ENCODE measurements around the gene MEF2A.
"Not testable (repeated sequence)": the region's sequence is repeated elsewhere in the genome, so short reads cannot be mapped to it uniquely, and the experiment has no call there.

MEF2A gene

GRCh38 chr15:99565299-99566156, at the start of gene MEF2A:
Gene MEF2A, plus strand, starts transcription at chr15:99565984. Its CDS starts 67,136 bp downstream, at chr15:99633120.
- peak within 1 kb of the TSS; percentile 97 for H3K27ac ChIP-seq
- no peak for TF ChIP-seq CTCF (conservative IDR thresholded peaks at IDR 0.05)

GRCh38 chr15:99518191-99518590, 47.6 kb upstream of the MEF2A start:
- no peak for TF ChIP-seq CTCF (conservative IDR thresholded peaks at IDR 0.05)
- no peak overlapping the region for H3K27ac ChIP-seq

DNA sequence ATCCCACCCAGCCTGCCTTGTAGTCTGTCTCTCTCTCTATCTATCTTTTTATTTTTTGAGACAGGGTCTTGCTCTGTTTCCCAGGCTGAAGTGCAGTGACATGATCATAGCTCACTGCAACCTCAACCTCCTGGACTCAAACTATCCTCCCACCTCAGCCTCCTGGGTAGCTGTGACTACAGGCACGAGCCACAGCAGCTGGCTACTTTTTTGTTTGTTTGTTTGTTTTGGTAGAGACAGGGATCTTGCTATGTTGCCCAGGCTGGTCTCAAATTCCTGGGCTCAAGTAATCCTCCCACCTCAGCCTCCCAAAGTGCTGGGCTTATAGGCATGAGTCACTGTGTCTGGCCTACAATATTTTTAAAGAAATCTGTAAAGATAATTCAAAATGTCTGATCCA, 46.4 kb upstream of the MEF2A start:
- not testable (repeated sequence) for H3K27ac ChIP-seq

GRCh38 chr15:99522288-99522687, 43.5 kb upstream of the MEF2A start:
- no peak overlapping the region for H3K27ac ChIP-seq
- no peak for TF ChIP-seq CTCF (conservative IDR thresholded peaks at IDR 0.05)

DNA sequence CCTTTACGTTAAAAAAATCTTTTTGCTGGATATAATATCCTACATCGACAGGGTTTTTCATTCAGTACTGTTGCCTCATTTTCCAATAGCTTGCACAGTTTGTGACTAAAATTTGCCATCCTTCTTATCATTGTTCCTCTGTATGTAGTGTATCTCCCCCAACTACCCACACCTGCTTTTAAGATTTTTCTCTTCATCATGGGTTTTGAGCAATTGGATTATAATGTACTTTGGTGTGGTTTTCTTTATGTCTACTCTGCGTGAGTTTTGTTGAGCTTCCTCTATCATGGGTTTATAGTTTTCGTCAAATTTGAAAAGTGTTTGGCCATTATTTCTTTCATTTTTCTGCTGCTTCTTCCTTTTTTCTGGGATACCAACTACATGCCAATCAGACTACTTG, 39.6 kb upstream of the MEF2A start:
- TF ChIP-seq CTCF (conservative IDR thresholded peaks at IDR 0.05), result no peak
- no peak overlapping the region for H3K27ac ChIP-seq

- no peak for TF ChIP-seq CTCF (conservative IDR thresholded peaks at IDR 0.05)
- no peak overlapping the region for H3K27ac ChIP-seq
These were observed 39.1 kb upstream of the MEF2A start for GRCh38 chr15:99526671-99527070.

DNA sequence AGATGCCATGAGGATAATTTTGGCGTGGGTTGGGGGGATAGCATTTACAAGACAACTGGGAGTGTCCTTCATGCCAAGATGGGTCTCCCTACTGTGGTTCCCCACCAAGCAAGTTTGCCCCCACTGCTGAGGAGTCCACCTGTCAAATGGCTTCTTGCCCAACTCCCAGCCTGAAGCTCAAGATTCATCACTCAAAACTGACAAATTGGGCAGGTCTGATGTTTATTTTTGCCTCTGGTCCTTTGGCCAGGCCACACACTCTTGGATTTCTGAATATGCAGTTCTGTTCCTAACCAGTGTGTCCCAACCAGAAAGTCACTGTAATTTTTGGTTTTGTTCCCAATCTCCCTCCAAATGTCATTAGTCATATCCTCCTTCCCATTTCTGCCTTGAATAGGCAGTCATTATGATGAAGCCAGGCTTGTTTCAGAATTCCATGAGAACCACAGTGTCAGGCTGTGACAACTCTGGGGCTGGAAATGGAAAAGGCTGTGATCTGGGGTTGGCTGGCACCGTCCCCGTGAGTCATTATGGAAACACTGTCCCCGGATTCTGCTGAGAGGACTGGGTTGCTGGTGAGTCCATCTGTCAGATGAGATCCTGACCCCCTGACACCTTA, 29.3 kb upstream of the MEF2A start:
- no peak for TF ChIP-seq CTCF (conservative IDR thresholded peaks at IDR 0.05)
- H3K27ac ChIP-seq, result no peak overlapping the region

DNA sequence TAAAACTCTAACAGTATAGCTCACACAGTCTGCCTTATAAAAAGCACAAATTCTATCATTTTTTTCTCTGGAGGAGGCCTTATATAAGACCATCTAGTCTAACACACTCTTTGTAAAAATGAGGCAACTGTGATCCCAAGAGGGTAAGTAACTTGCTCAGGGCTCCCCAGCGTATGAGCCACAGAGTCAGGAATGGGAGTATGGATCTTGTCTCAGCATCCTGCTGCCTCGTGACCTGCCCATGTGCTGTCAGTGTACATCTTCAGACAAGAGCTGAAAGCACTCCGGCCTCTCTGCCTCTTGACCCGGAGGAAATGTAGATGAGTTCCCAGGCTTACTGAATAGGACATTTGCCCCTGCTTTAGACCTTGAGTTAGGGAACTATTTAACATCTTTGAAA, 28.4 kb upstream of the MEF2A start:
- H3K27ac ChIP-seq, result no peak overlapping the region
- TF ChIP-seq CTCF (conservative IDR thresholded peaks at IDR 0.05), result no peak
